Activated gamma-delta T cell treated with anti-CD3 and anti-CD28 coated beads, Interleukin-2, amount 50 U/mL, for 16 hours (primary cell): ENCODE measurements around the gene PPP2R3A.

Source experiments
- DNase-seq: peaks from one replicate; pipeline ENCODE4 v3.0.0-alpha.2; 2020; ENCODE audit warnings: low read depth

The PPP2R3A gene

GRCh38 chr3:136195258-136196063 lies 229.9 kb downstream of the PPP2R3A start:
- peak; percentile 66 for DNase-seq

- DNase-seq = no peak
These were observed 230.5 kb downstream of the PPP2R3A start, which contains the start of gene MSL2 for GRCh38 chr3:136196064-136196400. MSL2 (minus strand) TSS chr3:136196335; CDS start chr3:136195113, 1,222 bp downstream.

GRCh38 chr3:136196401-136197158 lies 231.1 kb downstream of the PPP2R3A start:
- peak; percentile 98 for DNase-seq

GRCh38 chr3:136197159-136197793 lies 231.7 kb downstream of the PPP2R3A start:
- DNase-seq = no peak
